SK-N-SH (cell line): Measurements from ENCODE around the gene FAM78B. TPM values are rescaled to one million over a fixed set of nuclear protein-coding genes. Genes with fewer than 3 reads are reported as not detected.

Experiments used
- CTCF ChIA-PET: fragments of 300-600, 350-600 bp; formaldehyde crosslinking; extraction: SDS; loops from one replicate; lab custom pipeline; 2021; lab: Yijun Ruan, JAX
- POLR2A ChIA-PET: fragments of 350-600 bp; sonication (Branson Sonifier 250); formaldehyde crosslinking; extraction: SDS; loops from one replicate; lab custom pipeline; 2020; ENCODE audit warnings: antibody characterized with exemption, inconsistent platforms; lab: Yijun Ruan, JAX
- DNase-seq: peaks from one replicate; pipeline ENCODE4 v3.0.0; 2012
- H2AFZ ChIP-seq: fragments of 200-600 bp; sonication (generic); 2 replicates; pipeline ENCODE4 v1.8.1; 2016; ENCODE audit warnings: antibody characterized with exemption, mild to moderate bottlenecking, low read depth
- H3F3A ChIP-seq: fragments of 200-600 bp; sonication (generic); replicated peaks from 2 replicates; pipeline ENCODE3; 2016; ENCODE audit warnings: antibody characterized with exemption, mild to moderate bottlenecking; ENCODE audit not compliant: insufficient read depth
- H3K27ac ChIP-seq, 2 experiments: fragments of 200-500 bp in 1 of 2; fragments of 200-600 bp in 1 of 2; sonication (Bioruptor generic) in 1 of 2; sonication (generic), shearing (Covaris generic) in 1 of 2; 2 replicates each; pipeline versions ENCODE4 v1.5.1 to v1.6.1; 2014 to 2016; ENCODE audit warnings: low read depth in 2 of 2, inconsistent platforms in 1 of 2, low read length in 1 of 2, mild to moderate bottlenecking in 1 of 2, mixed read lengths in 1 of 2
- H3K27me3 ChIP-seq: fragments of 200-600 bp; sonication (generic), shearing (Covaris generic); 2 replicates; pipeline ENCODE4 v1.6.1; 2016; ENCODE audit warnings: mixed run types; ENCODE audit not compliant: insufficient read depth
- H3K36me3 ChIP-seq, 2 experiments: fragments of 200-500 bp in 1 of 2; fragments of 200-600 bp in 1 of 2; sonication (Bioruptor generic) in 1 of 2; sonication (generic) in 1 of 2; replicated peaks in 1 of 2; 2 replicates each; pipeline versions ENCODE3 to v1.5.1; 2014 to 2016; ENCODE audit warnings: low read length in 1 of 2, mild to moderate bottlenecking in 1 of 2; ENCODE audit not compliant: insufficient read depth in 2 of 2, control insufficient read depth in 1 of 2
- H3K4me1 ChIP-seq, 2 experiments: fragments of 200-500 bp in 1 of 2; fragments of 200-600 bp in 1 of 2; sonication (Bioruptor generic) in 1 of 2; sonication (generic), shearing (Covaris generic) in 1 of 2; 2 replicates each; pipeline versions ENCODE4 v1.5.1 to v1.6.1; 2014 to 2016; ENCODE audit warnings: low read depth in 1 of 2, low read length in 1 of 2, mixed run types in 1 of 2; ENCODE audit not compliant: insufficient read depth in 2 of 2, control insufficient read depth in 1 of 2
- H3K4me2 ChIP-seq: fragments of 200-600 bp; sonication (generic), shearing (Covaris generic); 2 replicates; pipeline ENCODE4 v1.6.1; 2017; ENCODE audit warnings: mixed run types
- H3K4me3 ChIP-seq, 2 experiments: fragments of 200-500 bp in 1 of 2; fragments of 200-600 bp in 1 of 2; sonication (Bioruptor generic) in 1 of 2; sonication (generic), shearing (Covaris generic) in 1 of 2; 2 replicates each; pipeline versions ENCODE4 v1.5.1 to v1.8.1; 2014 to 2016; ENCODE audit warnings: low read depth in 2 of 2, inconsistent platforms in 1 of 2, low read length in 1 of 2, mild to moderate bottlenecking in 1 of 2, mixed read lengths in 1 of 2, moderate library complexity in 1 of 2
- H3K79me2 ChIP-seq: fragments of 200-600 bp; sonication (generic); 2 replicates; pipeline ENCODE4 v1.8.1; 2017; ENCODE audit warnings: mild to moderate bottlenecking; ENCODE audit not compliant: insufficient read depth
- H3K9ac ChIP-seq: fragments of 200-600 bp; sonication (generic); 2 replicates; pipeline ENCODE4 v1.6.1; 2017; ENCODE audit warnings: mixed run types
- H3K9me2 ChIP-seq: fragments of 200-600 bp; sonication (generic); 2 replicates; pipeline ENCODE4 v1.6.1; 2017; ENCODE audit warnings: mixed run types
- H3K9me3 ChIP-seq: fragments of 200-600 bp; sonication (generic); 2 replicates; pipeline ENCODE4 v1.6.1; 2017; ENCODE audit warnings: mixed run types, mild to moderate bottlenecking, moderate library complexity
- H4K20me1 ChIP-seq: fragments of 200-600 bp; sonication (generic); 2 replicates; pipeline ENCODE4 v1.6.1; 2017; ENCODE audit warnings: mild to moderate bottlenecking, mixed run types; ENCODE audit not compliant: insufficient read depth
- FOSL2 ChIP-seq: IDR thresholded peaks from 2 replicates; pipeline ENCODE4 v1.4.0; 2012; ENCODE audit warnings: low read depth, mild to moderate bottlenecking, moderate library complexity, borderline replicate concordance
- FOXM1 ChIP-seq: IDR thresholded peaks from 2 replicates; pipeline ENCODE4 v1.4.0; 2012; ENCODE audit warnings: low read depth, mild to moderate bottlenecking
- GABPA ChIP-seq: IDR thresholded peaks from 2 replicates; pipeline ENCODE4 v1.4.0; 2012; ENCODE audit warnings: low read depth, mild to moderate bottlenecking
- IRF3 ChIP-seq: fragments of 150-350 bp; IDR thresholded peaks from 2 replicates; pipeline ENCODE4 v1.6.1; 2016; ENCODE audit warnings: mild to moderate bottlenecking, low read depth, low read length
- JUND ChIP-seq: IDR thresholded peaks from 2 replicates; pipeline ENCODE4 v1.4.0; 2012
- MAX ChIP-seq: IDR thresholded peaks from 2 replicates; pipeline ENCODE4 v1.4.0; 2012; ENCODE audit warnings: low read depth
- MXI1 ChIP-seq: IDR thresholded peaks from 2 replicates; pipeline ENCODE4 v1.6.1; 2012; ENCODE audit warnings: mild to moderate bottlenecking, low read depth, low read length, improper control_type of control experiment
- NRF1 ChIP-seq: IDR thresholded peaks from 2 replicates; pipeline ENCODE4 v1.6.1; 2012; ENCODE audit warnings: low read depth, mild to moderate bottlenecking, low read length
- POLR2AphosphoS5 ChIP-seq: IDR thresholded peaks from 2 replicates; pipeline ENCODE4 v1.6.1; 2012; ENCODE audit warnings: low read depth, low read length
- REST ChIP-seq: IDR thresholded peaks from 2 replicates; pipeline ENCODE4 v1.6.1; 2012; ENCODE audit warnings: mild to moderate bottlenecking, low read depth, low read length, moderate library complexity
- RXRA ChIP-seq: IDR thresholded peaks from 2 replicates; pipeline ENCODE4 v1.4.0; 2012; ENCODE audit warnings: low read depth, mild to moderate bottlenecking, borderline replicate concordance
- SIN3A ChIP-seq: IDR thresholded peaks from 2 replicates; pipeline ENCODE4 v1.6.1; 2012; ENCODE audit warnings: low read depth, mild to moderate bottlenecking, low read length, moderate library complexity, borderline replicate concordance
- SMC3 ChIP-seq: IDR thresholded peaks from 2 replicates; pipeline ENCODE4 v1.6.1; 2012; ENCODE audit warnings: low read depth, low read length, improper control_type of control experiment
- TAF1 ChIP-seq: IDR thresholded peaks from 2 replicates; pipeline ENCODE4 v1.6.1; 2012; ENCODE audit warnings: low read depth, mild to moderate bottlenecking, low read length, moderate library complexity, borderline replicate concordance
- TEAD4 ChIP-seq: IDR thresholded peaks from 2 replicates; pipeline ENCODE4 v1.4.0; 2012; ENCODE audit warnings: mild to moderate bottlenecking, borderline replicate concordance; ENCODE audit not compliant: insufficient read depth
- USF2 ChIP-seq: fragments of 150-350 bp; IDR thresholded peaks from 2 replicates; pipeline ENCODE4 v1.6.1; 2017; ENCODE audit warnings: antibody characterized with exemption, low read length, low read depth, borderline replicate concordance
- ZBTB33 ChIP-seq: IDR thresholded peaks from 2 replicates; pipeline ENCODE4 v1.4.0; 2012; ENCODE audit warnings: low read depth, borderline replicate concordance
- WGBS: methylation state at CpG from one replicate; pipeline ENCODE4 v1.1.6; 2017; ENCODE audit warnings: low lambda C conversion rate; 5-methylcytosine and 5-hydroxymethylcytosine counted together
- polyA plus RNA-seq, 3 experiments: library from polyadenylated mRNA; depleted of rRNA; stranded (reverse); fragments of >200 nt; gene quantifications; 2 replicates each; pipeline ENCODE4 v1.2.3, GENCODE V29; 2012

The FAM78B gene
- polyA plus RNA-seq, 1 of the 3 experiments (the other 2 are of a cell fraction): 0.36 TPM

GRCh38 chr1:166053395-166053794 lies 113.4 kb downstream of the FAM78B start:
- no peak overlapping the region for H3K4me3 ChIP-seq
- H3K79me2 ChIP-seq: no peaks in the 10 kb centered on the region
- no peaks in the 10 kb centered on the region for H3K27me3 ChIP-seq
- no peaks in the 10 kb centered on the region for H3K9me2 ChIP-seq
- no peak overlapping the region for H3K27ac ChIP-seq
- ChIA-PET POLR2A (no interaction called here), CTCF (no interaction called here)
- H3K9ac ChIP-seq: no peak overlapping the region
- H4K20me1 ChIP-seq: no peaks in the 10 kb centered on the region
- H3K4me2 ChIP-seq: no peak overlapping the region
- no peaks in the 10 kb centered on the region for H3K36me3 ChIP-seq
- DNase-seq: no peak
- TF ChIP-seq IRF3: no peak
- TF ChIP-seq MXI1: no peak
- TF ChIP-seq NRF1: no peak
- no peak for TF ChIP-seq POLR2AphosphoS5
- TF ChIP-seq ZBTB33: no peak
- no peaks in the 10 kb centered on the region for H3K9me3 ChIP-seq
- peaks cover 0 to 5% of the 10 kb centered on the region in 2 experiments; a peak in 1 of 4 replicates for H3K4me1 ChIP-seq
- no peaks in the 10 kb centered on the region for H3F3A ChIP-seq
- 25% methylated on average over 3 of the region's 3 CpGs for WGBS
- H2AFZ ChIP-seq: no peak overlapping the region

- Histone ChIP-seq H3K9me2 (no peaks in the 10 kb centered on the region), H3K9me3 (no peaks in the 10 kb centered on the region), H3K4me1 (no peaks in the 10 kb centered on the region), H3F3A (no peaks in the 10 kb centered on the region), H3K27ac (no peak overlapping the region), H3K79me2 (no peaks in the 10 kb centered on the region), H3K27me3 (no peaks in the 10 kb centered on the region), H3K4me2 (no peak overlapping the region), H3K9ac (no peak overlapping the region), H4K20me1 (no peaks in the 10 kb centered on the region), H3K36me3 (no peaks in the 10 kb centered on the region), H2AFZ (no peak overlapping the region), H3K4me3 (no peak overlapping the region)
- 8% methylated on average over 8 of the region's 8 CpGs for WGBS
- no peak for DNase-seq
- ChIA-PET POLR2A (no interaction called here), CTCF (no interaction called here)
- TF ChIP-seq JUND (no peak), MAX (no peak), TEAD4 (no peak), RXRA (no peak), FOXM1 (no peak), TAF1 (no peak), MXI1 (no peak), SIN3A (no peak), GABPA (no peak), SMC3 (no peak), NRF1 (no peak), REST (no peak), FOSL2 (no peak), USF2 (no peak)
These were observed 126.4 kb downstream of the FAM78B start for GRCh38 chr1:166040202-166040997.
